ENCODE measurements around the gene MECP2.
A peak's percentile ranks its signal among the peaks of the same experiment; 100 is the strongest.

MECP2 gene

DNA sequence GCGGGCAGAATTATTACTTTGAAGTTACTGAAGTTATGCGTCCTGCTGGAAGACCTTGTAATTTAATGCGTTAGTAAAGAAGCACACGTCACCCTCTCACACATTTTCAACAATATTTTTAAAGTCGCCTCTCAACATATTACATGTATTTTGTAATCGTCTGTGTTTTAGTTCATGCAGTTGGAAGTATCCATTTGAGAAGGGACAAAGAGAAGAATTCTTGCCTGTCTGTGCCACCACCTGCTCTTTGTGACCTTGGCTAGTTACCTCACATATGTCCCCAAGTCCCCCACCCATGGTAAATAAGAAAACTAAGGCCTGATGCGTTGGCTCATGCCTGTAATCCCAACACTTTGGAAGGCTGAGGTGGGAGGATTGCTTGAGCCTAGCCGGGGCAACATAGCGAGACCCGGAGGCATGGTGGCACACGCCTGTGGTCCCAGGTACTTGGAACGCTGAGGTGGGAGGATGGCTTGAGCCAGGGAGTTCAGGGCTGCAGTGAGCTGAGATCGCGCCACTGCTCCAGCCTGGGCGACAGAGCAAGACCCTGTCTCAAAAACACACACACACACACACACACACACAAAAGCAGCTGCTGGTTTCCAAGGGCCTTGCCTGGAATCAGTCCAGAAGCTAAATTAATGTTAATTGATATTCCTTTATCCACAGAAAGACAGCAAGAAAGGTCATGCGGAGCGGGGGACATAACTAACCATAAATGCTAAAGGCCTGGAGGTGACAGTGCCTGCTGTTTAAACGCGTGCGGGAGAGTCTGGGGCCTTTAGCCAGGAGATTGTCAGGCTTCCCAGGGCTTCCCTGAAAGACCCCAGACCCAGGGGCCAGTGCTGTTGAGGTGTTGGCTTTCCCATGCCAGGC lies 124.2 kb downstream of the MECP2 start:
- no peak for TF ChIP-seq CTCF (IDR thresholded peaks at IDR 0.05; ENCODE audit: borderline replicate concordance, insufficient read depth, low read depth, low read length)
- H3K4me3 ChIP-seq (ENCODE audit: low read depth, low read length), result peak overlapping the region; percentile 100

GRCh38 chrX:153972368-153973126 lies 125.0 kb downstream of the MECP2 start, which contains the start of gene TMEM187:
TSS of gene TMEM187 (plus strand) at chrX:153972754. CDS start at chrX:153982063, 9,309 bp downstream.
- no peak for TF ChIP-seq CTCF (IDR thresholded peaks at IDR 0.05; ENCODE audit: borderline replicate concordance, insufficient read depth, low read depth, low read length)
- peak within 1 kb of the TSS; percentile 100 for H3K4me3 ChIP-seq (ENCODE audit: low read depth, low read length)
